Breast epithelium (tissue), 3 donors: ENCODE measurements around the gene BCL7C.

Experiments
- CTCF ChIP-seq, 3 donors: fragments of 450-650 bp; IDR thresholded peaks; one replicate each; pipeline ENCODE4 v1.5.1; 2016 to 2017; ENCODE audit warnings: antibody characterized with exemption in 3 of 3, mild to moderate bottlenecking in 3 of 3, moderate library complexity in 3 of 3
- POLR2A ChIP-seq: fragments of 450-650 bp; IDR thresholded peaks from one replicate; pipeline ENCODE4 v1.6.1; 2016; ENCODE audit warnings: antibody characterized with exemption, mild to moderate bottlenecking, moderate library complexity
- POLR2AphosphoS5 ChIP-seq, 3 donors: sonication (generic); formaldehyde crosslinking; IDR thresholded peaks; one replicate each; pipeline ENCODE4 v1.6.1; 2017; ENCODE audit warnings: antibody characterized with exemption in 3 of 3

- TF ChIP-seq POLR2AphosphoS5 (IDR thresholded peaks at IDR 0.05) (peak; percentile 69 to 84 (median 71)), POLR2A (peak; percentile 41), CTCF (IDR thresholded peaks at IDR 0.05) (no peak)
These were observed 18.8 kb downstream of the BCL7C start for GRCh38 chr16:30874821-30875717.
